LNCAP (cell line): ENCODE results near the gene PRPSAP2.

Experiments used
- CTCF ChIP-seq: fragments of 450-650 bp; IDR thresholded peaks from 2 replicates; pipeline ENCODE4 v1.5.1; 2017; ENCODE audit warnings: mild to moderate bottlenecking

The PRPSAP2 gene

GRCh38 chr17:18953231-18953728 is 95.3 kb downstream of the PRPSAP2 start:
- TF ChIP-seq CTCF = no peak

GRCh38 chr17:18954321-18954720 is 96.4 kb downstream of the PRPSAP2 start:
- no peak for TF ChIP-seq CTCF

GRCh38 chr17:18955009-18955408 is 97.1 kb downstream of the PRPSAP2 start:
- no peak for TF ChIP-seq CTCF

DNA sequence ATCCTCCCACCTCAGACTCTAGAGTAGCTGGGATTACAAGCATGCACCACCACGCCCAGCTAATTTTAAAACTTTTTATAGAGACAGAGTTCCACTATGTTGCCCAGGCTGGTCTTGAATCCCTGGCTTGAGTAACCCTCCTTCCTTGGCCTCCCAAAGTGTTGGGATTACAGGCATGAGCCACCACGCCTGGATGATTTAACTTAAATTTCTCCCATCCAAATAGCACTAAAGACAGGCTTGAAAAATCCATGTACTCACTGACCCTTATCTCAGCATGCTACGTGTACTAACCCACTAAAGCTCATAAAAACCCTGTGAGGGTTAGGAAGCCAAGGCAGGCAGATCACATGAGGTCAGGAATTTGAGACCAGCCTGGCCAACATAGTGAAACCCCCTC is 98.7 kb downstream of the PRPSAP2 start:
- no peak for TF ChIP-seq CTCF

DNA sequence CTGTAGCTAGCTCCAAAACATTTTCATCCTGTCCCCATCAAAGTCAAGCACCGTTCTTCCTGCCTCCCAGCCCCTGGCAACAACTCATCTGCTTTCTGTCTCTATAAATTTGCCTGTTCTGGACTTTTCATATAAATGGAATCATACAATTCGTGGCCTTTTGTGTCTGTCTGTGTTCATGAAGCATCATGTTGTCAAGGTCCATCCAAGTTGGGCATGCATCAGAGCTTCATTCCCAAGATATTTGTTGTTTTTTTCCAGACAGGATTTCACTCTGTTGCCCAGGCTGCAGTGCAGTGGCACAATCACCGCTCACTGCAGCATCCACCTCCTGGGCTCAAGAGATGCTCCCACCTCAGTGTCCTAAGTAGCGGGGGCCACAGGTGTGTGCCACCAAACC is 99.9 kb downstream of the PRPSAP2 start:
- TF ChIP-seq CTCF = no peak

GRCh38 chr17:18958611-18959010 is 100.7 kb downstream of the PRPSAP2 start:
- TF ChIP-seq CTCF = no peak

- no peak for TF ChIP-seq CTCF
Observed at GRCh38 chr17:18959071-18959844, 101.3 kb downstream of the PRPSAP2 start.
